GM19395 (cell line): Measurements from ENCODE around the gene NAPG.
"Not testable (repeated sequence)": the region's sequence is repeated elsewhere in the genome, so short reads cannot be mapped to it uniquely, and the experiment has no call there.

ENCODE experiments used
- ATAC-seq: cut with Tn5 transposase; IDR thresholded peaks from one replicate; pipeline ENCODE4 v1.9.1; 2021; ENCODE audit warnings: mild to moderate bottlenecking, moderate library complexity; ENCODE audit not compliant: unreplicated experiment

The NAPG gene

DNA sequence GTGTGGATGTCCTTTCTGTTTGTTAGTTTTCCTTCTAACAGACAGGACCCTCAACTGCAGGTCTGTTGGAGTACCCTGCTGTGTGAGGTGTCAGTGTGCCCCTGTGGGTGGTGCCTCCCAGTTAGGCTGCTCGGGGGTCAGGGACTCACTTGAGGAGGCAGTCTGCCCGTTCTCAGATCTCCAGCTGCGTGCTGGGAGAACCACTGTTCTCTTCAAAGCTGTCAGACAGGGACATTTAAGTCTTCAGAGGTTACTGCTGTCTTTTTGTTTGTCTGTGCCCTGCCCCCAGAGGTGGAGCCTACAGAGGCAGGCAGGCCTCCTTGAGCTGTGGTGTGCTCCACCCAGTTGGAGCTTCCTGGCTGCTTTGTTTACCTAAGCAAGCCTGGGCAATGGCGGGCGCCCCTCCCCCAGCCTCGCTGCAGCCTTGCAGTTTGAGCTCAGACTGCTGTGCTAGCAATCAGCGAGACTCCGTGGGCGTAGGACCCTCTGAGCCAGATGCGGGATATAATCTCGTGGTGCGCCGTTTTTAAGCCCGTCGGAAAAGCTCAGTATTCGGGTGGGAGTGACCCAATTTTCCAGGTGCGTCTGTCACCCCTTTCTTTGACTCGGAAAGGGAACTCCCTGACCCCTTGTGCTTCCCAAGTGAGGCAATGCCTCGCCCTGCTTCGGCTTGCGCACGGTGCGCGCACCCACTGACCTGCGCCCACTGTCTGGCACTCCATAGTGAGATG lies 52.2 kb downstream of the NAPG start:
- not testable (repeated sequence) for ATAC-seq

DNA sequence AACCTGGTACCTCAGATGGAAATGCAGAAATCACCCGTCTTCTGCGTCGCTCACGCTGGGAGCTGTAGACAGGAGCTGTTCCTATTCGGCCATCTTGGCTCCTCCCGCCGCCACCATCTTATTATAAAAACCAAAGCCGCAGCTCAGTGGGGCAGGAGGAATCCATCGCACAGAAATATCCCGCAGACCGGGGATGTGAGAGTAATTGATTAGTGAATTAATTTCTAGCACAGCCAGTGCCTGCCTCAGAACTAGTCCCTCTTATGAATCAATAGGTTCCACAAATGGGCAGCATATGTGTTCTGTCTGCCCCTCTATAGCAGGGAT lies 52.7 kb downstream of the NAPG start:
- not testable (repeated sequence) for ATAC-seq

DNA sequence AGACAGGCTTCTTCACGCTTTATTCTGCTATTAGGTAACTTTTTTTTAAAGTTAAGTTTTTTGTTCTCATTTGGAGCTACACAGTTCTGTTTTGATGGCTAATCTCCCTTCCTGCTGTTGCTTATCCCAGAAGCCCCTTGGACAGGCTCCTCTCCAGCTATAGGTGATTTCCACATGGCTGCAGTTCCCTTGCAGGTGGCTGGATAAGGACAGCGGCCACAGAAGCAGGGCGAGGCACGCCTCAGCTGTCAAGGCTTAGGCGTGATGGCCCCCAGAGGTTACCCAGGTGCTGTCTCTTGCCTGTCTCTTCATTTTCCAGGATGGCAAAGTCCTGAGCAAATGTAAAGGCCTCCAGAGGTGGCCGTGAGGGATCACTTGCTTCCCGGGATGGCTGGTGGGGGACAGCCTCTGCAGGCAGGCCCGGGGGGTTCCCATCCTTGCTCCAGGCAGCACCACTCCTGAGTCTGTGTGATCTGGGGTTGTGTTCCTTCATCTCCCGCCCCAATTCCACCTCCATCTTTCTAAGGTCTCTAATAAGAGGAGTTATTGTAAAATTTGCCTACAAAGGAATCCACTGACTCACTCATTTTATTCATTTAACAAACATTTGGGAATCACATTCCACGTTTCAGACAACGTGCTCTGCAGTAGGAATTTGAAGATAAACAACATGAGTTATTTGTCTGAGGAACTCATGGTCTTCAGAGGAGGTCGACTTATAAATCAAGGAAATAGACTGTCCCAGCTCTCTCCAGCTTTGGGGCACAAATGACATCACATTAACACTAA lies 53.4 kb downstream of the NAPG start:
- no peak for ATAC-seq

DNA sequence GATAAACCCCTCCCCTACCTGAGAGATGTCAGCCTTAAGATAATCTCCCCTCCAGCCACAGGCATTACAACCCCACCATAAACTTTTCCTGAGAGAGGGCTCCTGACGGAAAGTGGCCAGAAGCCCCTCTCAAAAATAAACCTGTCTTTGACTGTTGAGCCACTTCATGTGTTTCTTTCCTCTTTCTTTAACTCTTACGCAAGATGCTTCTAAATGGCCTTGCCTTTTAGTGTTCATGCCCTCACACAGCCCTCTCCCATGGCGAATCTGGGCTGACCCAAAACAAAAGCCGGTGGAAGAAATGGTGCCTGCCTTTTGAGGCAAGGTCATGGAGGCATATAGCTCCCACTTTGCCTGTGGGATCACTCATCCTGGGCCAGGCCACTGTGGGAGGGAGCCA lies 54.4 kb downstream of the NAPG start:
- no peak for ATAC-seq

DNA sequence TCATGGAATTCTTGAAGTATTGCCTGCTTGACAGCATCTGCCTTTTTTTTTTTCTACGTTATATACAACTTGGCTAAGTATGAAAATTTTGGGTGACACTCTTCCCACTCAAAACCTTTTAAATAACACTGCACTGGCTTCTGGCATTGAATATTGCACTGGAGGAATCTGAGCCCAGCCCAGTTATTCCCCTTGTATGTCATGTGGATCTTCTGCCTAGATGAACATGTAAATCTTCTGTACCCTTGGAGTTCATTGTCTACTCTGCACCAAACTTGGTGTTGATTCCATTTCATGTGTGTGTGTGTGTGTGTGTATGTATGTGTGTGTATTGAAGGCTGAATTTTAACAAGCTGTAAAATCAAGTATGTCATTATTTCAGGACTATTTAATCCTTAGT lies 59.4 kb downstream of the NAPG start:
- ATAC-seq, result no peak

DNA sequence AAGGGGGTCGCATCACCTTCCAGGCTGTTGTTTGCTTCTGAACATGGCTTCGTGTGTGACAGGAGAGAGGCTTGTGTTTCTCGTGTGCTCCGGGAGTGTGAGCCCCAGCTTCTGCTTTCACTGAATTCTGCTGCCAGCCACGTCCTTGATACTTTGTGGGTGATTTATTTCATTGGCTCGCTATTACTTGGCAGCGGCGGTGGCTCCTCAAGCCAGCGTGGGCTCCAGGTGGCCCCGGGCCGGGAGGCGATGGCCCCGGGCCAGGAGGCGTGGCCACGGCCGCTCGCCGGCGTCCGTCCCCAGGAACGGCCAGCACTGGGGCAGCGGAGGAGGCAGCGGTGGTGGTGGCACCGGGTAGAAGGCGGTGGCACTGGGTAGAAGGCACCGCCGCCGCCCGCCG lies 63.1 kb downstream of the NAPG start:
- no peak for ATAC-seq

DNA sequence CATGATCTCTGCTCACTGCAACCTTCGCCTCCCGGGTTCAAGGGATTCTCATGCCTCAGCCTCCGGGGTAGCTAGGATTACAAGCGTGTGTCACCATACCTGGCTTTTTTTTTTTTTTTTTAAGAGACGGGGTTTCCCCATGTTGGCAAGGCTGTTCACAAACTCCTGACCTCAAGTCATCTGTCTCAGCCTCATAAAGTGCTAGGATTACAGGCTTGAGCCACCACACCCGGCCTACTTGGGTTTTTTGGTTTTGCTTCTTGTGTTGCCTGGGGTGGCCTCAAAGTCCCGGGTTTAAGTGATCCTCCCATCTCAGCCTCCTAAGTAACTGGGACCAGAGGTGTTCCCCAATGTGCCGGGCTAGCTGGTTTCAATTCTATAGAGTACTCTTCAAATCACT lies 64.6 kb downstream of the NAPG start:
- ATAC-seq, result no peak

DNA sequence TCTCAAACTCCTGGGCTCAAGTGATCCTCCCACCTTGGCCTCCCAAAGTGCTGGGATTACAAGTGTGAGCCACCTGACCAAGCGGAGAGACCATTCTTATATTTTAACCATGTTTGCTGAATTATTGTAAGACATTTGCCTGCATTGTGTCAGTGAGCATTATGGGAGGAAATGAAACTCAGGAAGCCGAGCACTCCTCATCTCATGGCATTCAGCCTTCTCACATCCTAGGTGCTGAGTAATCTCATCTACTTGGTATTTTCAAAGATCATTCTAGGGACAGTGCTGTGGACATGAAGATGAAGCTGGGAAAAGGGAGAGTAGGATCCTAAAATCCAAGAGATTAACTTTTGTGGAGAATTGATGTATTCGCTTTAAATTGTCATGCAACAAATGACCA lies 66.1 kb downstream of the NAPG start:
- no peak for ATAC-seq

DNA sequence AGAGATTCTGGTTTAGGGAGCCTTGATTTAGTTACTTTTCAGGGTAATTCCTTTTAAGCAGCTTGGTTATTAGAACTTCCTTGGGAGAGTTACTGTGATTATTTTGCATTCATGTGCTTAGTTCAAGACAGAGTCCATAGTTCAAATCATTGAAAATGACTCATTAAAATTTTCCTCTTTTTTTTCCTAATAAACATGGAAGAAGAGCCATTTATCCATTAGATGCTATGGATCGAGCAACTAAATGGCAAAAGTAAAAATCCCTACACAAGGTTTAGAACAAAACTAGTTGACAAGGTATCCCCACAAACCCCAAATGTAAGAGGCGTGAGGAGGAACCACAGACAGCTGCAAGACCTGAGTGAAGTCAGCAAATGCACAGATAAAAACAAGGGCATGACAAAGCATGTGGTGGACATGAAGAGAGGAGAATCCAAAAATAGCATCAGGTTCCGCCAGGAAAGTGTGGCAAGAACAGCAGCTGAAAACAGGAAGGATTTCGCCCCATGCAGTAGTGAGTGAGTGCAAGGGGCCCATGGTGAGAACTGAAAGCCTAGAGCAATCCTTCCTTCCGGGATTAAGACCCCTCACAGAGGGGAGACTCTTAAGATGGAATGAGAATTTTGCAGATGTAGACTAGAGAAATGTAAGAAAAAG lies 67.7 kb downstream of the NAPG start:
- ATAC-seq, result not testable (repeated sequence)

DNA sequence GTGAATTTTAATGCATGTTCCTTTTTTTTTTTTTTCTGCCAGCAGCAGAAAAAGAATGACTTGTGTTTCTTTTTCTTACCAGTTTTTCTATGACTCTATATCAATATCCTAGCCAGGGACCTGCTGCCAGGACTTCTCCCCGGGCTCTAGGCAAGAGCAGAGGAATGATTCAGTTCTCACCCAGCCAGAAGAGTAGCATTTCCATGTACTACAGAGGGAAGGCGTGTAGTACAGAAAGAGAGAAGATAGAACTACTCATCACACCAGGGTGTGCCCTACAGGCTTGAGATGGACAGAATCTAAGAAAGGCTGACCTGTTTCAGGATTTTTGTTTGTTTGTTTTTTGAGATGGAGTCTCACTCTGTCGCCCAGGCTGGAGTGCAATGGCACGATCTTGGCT lies 70.1 kb downstream of the NAPG start:
- ATAC-seq, result not testable (repeated sequence)

DNA sequence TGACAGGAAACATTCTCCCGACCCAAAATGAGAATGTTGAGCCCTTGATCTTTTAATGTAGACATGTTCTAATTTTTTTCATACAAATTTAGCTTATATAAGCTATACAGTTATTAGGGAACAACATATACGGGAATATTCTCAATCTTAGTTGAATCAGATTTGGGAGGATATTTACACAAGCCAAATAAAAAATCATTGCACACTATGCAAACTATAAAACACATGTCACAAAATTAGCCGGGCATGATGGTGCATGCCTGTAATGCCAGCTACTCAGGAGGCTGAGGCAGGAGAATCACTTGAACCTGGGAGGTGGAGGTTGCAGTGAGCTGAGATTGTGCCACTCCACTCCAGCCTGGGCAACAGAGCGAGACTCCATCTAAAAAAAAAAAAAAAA lies 71.9 kb downstream of the NAPG start:
- not testable (repeated sequence) for ATAC-seq

DNA sequence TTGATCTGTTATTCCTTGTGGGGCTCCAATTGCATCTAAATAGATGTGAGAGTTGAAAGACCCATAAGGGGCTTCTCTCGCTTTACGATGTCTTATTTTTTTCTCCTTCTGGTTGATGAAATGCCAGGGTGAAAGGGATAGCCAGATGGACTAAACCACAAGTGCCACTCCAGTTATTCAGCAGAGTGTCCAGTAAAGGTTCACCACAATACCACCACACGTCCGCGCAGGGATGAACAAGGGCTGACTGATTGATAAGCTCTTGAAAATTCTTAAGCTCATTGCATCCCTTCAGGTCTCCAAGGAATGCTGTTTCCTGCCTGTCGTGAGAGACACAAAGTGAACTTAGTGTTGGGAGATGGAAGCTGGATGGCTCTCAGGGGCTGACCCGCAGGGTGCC lies 74.9 kb downstream of the NAPG start:
- not testable (repeated sequence) for ATAC-seq
